Muscle of arm (tissue), 12 donors: ENCODE data around the gene RASL10B. TPM values are rescaled to one million over a fixed set of nuclear protein-coding genes. Genes with fewer than 3 reads are reported as not detected.
A peak's percentile ranks its signal among the peaks of the same experiment; 100 is the strongest.
"Not testable (repeated sequence)": the region's sequence is repeated elsewhere in the genome, so short reads cannot be mapped to it uniquely, and the experiment has no call there.

Experiments used
- DNase-seq: peaks from one replicate; pipeline ENCODE4 v3.0.0-alpha.2; 2013
- polyA plus RNA-seq, 12 donors: library from polyadenylated mRNA; unstranded; fragments of 120-200 nt; gene quantifications; one replicate each; pipeline ENCODE4 v1.2.1, GENCODE V29; 2013; ENCODE audit not compliant: insufficient read length in 12 of 12

Gene RASL10B
- polyA plus RNA-seq, 12 donors = 1.4 to 4.3 (median 2.4) TPM; not detected in 1

DNA sequence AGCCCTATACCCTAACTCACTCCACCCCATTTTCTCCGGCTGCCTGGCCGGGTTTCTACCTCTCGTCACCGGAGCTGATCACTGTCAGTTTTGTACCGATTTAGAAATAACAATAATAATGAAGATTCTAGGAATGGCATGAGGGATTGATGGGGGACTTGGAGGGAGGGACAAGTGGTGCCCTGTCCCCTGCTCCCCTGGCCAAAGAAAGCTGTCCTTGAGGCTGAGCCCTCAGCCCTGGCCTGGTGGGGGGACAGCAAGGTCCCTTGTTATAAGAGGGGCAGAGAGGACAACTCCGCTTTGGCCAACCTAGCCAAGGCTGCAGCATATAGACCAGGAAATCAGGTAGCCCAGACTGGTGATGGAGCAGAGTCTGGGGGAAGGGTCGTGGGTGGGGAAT is 11.1 kb downstream of the RASL10B start:
- DNase-seq = no peak

DNA sequence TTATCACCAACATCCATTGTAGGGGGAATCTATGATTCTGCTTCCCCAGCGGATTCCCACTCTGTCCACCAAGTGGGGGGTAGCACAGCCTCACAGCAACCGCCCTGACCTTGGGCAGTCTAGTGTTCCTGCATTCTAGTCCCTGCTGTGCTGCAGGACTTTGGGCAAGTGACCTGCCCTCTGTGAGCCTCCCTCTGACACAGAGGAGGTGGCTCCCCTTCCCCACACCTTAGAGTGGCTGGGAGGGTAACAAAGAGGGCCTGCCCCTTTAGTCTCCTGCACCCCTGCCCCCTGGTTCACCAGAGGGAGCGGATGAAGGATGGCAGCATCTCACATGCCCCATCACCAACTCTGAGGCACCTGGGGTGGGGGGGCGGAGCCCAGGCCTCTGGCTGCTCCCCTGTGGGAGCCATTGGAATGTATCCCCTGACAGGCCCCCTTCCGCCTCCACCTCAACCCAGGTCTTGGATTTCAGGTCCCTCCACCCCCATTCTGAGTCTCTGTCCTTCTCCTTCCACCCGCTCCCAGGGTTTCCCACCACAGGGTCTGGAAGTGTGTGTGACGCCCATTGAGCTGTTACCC is 11.5 kb downstream of the RASL10B start:
- DNase-seq = no peak

DNA sequence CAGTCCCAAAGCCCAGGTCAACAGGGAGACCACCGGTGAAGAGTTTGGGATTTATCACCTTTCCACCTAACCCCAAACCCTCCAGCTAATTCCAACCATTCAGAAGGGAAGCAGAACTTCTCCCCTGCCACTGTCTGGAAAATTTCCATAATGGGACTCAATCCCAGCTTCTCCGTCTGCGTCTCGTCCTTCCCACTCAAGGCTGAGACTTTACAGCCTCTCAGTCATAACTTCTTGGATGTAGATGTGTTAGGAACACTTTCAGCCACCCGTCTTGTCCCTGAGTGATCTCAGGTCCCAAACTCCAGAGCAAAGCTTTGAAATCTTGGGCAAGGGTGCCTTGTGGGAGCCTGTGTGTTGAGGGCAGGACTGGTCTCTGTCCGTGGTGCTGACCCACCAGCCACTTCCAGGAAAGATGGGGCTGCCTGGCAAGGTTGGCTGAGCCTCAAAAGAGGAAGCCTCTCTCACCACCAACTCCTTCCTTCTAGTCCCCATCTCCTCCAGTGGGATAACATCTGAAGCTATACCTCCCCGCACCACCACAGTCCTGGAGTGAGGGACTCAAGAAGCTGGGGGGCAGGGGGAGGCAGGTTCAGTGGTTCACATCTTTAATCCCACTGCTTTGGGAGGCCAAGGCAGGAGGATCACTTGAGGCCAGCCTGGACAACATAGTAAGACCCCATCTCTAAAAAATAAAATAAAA is 12.3 kb downstream of the RASL10B start:
- no peak for DNase-seq

DNA sequence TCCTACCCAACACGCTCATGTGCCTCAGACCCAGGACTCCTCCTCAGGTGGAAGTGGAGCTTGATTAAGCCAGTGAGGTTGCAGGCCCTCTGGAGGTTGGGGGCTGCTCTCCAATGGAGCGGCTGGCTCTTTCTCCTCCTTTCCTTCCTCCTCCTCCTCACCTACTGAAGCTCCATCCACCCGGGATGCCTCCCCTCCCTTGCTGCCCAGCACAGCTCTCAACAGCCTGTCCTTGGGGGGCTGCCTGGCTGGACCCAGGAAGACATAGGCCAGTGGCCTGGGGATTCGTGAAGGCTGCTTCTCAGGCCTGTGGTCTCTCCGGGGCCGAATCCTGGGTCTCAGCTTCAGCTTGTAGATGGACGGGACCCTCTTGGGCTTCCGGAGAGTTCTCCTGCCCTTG is 13.4 kb downstream of the RASL10B start:
- DNase-seq = no peak

DNA sequence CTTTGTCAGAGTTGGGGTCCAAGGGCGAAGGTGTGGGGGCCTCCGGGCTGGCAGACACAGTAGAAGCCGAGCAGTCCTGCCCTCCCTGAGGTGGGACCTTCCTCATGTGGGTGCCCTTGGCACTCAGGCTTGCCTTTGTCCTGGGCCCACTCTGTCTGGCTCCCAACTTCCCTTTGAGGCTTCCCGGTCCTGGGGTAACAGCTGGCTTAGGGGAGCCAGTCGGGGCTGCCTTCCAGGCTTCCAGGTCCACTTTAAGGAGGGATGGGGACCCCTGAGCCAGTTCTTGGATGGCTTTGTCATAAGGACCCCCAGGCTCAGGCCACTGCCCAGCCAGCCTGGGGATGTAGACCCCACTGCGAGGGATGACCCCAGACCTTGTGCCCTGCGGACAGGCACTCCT is 13.8 kb downstream of the RASL10B start:
- DNase-seq = no peak

DNA sequence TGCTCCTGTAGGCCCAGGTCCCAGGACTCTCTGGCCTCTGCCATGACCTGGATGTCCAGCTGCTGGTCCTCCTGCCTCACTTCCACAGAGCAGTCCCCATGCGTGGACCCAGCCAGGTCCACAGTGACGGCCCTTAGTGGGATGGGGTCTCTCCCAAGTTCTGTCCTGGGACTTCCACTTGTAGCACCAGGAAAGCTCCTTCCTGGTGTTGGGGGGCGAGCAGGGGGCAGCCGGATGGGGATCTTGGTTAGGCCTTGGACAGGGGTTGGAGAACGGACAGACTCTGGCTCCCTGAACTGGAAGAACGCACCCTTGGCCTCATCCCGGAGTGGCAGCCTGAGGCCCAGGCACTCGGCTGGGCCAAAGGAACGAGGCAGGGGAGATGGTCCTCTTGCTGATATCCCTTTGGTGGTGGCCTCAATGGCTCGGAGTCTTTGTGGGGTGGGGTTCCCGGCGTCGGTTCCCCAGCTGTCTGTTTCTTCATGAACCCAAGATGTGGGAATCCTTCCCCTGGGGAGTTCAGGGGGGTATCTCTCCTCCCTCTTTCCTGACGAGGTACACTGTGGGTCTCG is 14.4 kb downstream of the RASL10B start:
- no peak for DNase-seq

DNA sequence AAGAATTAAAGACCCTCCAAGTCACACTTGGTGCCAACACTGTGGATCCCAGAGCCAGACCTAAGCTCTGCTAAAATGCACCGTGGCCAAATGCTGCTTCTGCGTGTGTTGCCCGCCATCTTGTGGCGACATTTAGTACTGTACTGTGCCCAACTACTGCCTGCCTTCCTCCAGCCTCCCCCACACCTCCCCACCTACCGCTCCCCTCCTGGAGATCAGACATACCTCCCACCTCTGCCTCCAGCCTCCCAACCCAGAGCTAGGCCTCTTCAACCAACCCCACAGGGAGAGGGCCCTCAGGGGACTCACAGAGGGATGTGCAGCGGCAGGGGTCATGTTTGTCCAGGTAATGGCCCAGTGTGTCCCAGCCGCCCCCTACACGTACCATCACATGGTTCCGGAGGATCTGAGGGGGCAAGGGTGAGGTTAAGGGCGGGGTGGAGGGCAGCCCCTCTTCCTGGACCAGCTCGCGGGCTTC is 16.1 kb downstream of the RASL10B start:
- DNase-seq = peak; percentile 81

DNA sequence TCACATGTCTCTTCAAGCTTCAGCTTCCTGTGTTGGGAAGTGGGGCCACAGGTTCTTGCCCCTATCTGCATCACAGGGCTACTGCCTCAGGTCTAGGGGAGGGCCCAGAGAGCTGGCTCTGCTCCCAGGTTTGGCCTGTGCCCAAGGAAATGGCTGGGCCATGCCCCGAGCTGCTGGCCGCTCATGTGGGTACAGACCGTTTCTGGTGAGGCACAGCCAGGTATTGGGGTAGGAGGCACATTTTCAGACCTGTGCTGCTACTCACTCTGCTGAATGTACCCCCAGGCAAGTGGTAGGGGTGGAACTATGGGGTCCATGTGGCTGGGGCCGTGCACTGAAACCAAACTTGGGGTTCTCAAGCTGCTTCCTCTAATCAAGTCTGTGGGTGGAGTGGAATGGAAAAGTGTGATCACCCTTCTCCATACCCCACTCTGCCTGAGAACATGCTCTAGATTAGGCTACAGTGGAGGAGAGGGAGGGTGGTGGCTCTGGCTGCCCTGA is 17.0 kb downstream of the RASL10B start:
- no peak for DNase-seq

DNA sequence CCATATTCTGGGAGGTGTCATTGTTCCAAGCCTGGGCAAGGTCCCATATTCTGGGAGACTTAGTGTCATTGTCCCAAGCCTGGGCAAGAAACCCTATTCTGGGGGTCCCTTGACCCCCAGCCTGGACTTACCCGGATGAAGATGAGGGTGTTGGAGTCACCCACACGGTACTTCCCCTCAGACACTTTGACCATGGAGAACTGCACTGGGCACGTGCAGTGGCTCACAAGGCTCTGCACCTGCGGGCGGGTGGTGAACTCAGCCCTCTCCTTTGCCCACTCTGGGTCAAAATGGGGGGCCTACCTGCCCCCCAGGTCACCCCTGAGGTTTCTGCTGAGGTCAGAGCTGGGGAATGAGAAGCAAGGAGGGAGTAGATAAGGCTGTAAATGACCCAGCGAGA is 17.5 kb downstream of the RASL10B start:
- no peak for DNase-seq

DNA sequence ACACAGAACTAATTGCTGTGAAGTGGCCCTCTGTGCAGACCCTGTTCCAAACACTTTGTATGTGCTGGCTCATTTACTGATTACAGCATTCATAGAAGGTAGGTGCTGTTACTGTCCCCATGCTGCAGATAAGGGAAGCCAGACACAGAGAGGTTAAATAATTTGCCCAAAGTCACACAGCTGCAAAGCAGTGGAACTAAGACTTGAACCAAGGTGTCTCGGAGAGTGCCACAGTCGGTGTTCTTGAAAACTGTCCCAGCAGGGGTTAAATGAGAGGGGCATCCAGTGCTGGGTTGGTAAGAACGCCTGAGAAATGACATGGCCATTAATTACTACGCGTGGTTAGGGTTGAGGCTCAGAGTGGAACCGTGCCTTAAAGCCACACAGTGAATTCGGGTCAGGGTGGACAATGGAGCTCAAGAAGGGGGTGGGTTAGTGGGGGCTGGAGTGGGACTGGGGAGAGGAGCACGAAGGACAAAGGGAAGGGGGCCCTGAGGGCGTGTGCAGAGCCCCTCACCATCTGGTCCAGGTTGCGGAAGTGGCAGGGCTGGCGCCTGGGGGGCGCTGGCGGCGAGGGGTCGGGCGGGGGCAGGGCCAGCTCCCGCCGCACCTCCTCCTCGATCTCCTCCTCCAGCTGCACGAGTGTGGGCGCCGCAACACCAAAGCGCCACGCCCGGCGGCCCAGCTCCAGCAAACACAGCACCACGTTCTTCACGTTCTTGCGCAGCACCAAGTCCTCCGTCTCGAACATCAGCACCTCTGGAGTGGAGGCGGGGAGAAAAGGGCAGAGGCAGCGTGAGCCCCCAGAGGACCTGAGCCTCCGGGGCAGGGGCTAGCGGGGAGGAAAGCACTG is 18.3 kb downstream of the RASL10B start:
- no peak for DNase-seq

DNA sequence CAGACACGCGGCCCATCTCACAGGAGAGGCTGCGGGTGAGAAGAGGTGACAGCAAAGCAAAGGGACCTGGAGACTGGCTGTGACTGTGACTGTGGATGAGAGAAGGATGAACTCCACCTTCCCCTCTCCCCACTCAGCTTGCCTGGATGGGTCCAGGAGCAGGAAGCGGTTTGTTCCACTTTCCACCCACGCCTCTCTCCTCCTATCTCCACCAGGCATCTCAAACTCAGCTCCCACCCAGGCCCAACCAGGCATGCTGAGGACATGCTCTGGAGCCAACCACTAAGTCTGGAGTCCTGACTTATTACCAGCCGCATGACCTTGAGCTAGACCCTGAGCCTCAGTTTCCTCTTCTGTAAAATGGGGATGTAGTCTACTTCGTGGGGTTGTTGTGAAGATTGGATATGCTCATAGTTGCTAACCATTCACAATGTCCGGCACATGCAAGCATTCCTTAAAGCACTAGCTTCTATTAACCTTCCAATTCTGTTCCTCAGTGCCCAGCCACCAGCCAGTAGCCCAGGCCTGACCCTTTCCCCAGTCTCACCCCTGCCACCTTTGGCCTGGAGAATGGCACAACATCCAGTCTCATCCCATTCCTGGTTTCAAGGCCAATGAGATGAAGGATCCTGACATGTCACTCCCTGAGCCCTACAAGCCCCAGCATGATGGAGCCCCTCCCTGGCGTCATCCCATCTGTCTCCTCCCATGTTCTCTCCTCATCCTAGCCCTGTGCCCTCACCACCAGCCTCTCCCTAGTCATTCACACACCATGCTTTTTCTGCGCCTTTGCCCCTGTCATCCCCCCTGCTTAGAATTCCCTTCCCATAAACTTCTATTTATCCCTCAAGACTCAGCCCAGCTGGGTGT is 19.3 kb downstream of the RASL10B start:
- no peak for DNase-seq

DNA sequence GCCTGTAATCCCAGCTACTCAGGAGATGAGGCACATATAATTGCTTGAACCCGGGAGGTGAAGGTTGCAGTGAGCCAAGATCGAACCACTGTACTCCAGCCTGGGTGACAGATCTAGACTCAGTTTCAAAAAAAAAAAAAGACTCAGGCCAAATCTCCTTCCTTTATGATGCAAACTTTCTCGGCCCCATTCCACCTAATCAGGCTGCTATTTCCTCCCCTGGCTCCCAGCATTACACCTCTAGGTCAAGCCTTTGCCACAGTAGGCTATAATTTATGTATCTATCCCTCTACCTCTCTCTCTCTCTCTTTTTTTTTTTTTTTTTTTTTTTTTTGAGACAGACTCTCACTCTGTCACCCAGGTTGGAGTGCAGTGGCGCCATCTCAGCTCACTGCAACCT is 20.1 kb downstream of the RASL10B start:
- not testable (repeated sequence) for DNase-seq

DNA sequence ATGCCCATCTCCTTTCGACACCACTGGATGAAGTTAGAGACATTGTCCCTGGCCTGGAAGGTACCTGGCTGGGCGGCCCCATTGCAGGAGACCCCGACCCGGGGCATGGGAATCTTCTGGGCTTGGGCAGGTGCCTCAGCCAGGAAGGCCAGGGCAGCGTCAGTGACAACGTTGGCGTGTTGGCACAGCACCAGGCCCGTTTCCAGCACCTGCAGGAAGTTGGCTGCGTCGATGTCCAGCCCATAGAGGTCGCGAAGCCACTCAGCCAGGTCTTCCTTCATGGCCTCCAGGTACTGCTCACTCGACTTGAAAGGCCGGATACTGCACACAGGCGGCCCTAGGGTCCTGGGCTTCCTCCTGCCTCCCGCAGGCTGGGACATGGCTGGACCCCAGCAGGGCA is 21.0 kb downstream of the RASL10B start:
- no peak for DNase-seq

DNA sequence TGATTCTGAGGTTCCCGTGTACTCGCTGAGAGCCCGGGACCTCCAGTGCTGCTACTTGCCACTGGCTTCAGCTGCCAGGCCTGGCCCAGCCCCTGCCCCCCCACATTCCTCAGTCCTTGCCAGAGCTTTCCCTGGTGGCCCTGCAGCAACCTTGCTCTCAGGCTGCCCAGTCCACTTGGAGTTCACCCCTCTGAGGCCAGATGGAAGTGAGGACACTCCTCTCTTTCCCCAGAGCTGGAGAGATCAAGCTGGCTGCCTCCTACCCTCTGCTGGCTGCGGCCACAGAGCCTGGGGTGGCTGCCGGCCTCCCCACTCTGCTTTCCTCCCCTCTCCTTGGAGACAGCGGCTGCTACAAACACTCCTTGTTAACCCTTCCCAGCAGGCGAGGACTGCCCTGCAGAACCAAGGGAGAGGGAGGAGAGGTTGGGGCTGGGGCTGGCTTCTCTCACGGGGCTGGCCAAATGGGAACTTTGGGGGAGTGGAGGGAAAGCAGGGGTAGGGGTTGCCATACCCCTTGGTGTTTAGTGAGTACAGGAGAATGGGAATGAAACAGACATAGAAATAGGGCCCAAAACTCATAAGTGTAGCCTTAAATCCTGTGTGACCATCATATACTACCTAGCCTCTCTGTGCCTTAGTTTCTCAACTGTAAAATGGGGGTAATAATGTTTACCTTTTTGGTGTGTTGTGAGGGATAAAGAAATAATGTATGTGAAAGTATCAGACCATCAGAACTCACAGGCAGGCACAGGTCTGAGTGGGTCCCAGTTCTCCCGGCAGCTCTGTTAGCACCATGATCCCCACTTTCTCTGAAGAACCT is 21.7 kb downstream of the RASL10B start, which contains the start of gene GAS2L2:
Gene GAS2L2, minus strand, starts transcription at position 295 of the 820 bp plus-strand sequence. CDS start 389 bp downstream, outside the sequence.
- no peak for DNase-seq

DNA sequence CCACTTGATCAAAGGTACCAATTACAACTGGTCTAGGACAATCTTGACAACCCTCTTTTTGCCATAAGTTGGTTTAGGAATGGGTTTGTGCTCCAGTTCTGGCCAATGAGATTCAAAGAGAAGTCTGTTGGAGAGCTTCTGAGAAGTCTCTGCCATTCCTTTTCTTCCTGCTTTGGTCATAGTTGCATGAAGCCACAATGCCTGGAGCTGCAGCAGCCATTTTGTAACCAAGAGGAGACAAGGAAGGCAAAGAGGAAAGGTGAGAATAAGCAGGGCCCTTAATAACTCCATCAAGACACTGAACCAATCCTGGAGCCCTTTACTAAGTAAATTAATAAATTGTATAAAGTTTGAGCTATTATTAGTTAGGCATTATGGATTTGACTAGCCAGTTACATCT is 25.8 kb downstream of the RASL10B start:
- DNase-seq = no peak

DNA sequence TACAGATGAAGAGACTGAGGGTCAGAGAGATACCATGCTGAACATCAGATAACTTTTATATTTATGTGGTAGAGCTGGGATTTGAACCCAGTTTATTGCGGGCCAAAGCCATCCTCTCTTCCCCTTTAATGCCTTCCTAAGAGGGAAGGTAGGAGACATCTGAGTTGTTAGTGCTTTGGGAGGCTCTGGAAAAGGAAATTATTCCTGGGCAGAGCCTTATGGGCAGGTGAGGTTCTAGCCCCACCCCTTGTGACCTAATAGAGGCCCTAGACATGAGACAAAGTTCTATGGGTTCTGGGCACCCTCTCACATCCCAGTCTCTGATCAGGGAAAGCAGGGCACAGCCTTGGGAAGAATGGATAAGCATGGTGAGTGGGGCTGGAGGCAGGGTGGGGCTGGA is 29.1 kb downstream of the RASL10B start, which contains the start of gene C17orf50:
Gene C17orf50, plus strand, starts transcription at position 301 of the 400 bp plus-strand sequence. Its CDS starts 55 bp downstream, at position 356.
- DNase-seq = no peak

DNA sequence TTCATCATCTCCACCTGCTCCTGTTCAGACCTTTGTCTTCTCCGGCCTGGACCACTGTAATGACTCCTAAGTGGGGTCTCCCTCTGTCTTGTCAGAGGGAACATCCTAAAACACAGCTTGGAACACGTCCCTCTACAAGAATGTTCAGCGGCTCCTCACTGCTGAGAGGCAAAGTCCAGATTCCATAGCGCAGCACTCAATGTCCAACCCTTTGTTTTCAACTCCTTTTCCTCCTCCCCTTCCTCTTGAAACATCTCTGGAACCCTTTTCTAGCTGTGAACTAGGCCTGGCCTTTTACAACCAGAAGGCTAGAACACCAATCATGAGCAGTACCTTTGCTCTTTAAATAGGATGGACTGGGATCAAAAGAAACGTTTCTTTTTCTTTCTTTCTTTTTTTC is 30.2 kb downstream of the RASL10B start:
- no peak for DNase-seq

DNA sequence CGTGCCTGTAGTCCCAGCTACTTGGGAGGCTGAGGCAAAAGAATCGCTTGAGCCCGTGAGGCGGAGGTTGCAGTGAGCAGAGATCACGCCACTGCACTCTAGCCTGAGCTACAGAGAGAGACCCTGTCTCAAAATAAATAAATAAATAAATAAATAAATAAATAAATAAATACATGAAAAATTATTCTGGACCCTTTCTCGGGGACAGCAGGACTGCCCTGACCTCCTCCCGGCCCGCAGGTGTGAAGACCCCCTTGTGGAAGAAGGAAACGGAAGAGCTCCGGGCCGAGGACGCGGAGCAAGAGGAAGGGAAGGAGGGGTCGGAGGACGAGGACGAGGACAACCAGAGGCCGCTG is 32.3 kb downstream of the RASL10B start:
- DNase-seq = no peak

DNA sequence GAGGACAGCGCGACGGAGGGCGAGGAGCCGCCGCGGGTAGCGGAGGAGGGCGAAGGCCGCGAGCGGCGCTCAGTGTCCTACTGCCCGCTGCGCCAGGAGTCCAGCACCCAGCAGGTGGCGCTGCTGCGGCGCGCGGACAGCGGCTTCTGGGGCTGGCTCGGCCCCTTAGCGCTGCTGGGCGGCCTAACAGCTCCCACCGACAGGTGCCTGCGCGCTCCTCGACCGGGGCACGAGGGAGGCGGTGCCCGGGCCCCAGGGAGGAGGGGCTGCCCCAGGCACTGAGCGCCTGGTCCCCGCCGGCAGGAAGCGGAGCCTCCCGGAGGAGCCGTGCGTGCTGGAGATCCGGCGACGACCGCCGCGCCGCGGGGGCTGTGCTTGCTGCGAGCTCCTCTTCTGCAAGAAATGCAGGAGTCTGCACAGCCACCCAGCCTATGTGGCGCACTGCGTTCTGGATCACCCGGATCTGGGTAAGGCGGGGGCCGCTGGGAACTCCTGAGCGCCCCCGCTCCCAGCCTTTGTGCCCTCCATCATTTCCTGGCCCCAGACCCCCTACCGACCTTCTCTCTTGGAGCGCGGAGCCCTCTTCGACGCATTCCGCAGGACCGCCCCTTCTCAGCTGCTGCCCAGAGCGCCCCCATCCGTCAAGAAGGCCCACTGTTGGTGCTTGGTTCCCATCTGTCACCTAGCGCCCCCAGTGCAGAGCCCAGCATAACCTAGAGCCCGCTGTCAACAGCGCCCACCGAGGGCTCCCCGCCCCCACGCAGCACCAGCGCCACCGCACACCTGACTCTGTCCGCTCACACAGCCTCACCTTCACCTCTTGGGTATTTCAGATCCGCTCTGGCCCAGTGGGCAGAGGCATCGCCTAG is 32.9 kb downstream of the RASL10B start:
- DNase-seq = peak; percentile 89
